HG02571 (cell line): ENCODE measurements around the gene CHCHD6.
"Not testable (repeated sequence)": the region's sequence is repeated elsewhere in the genome, so short reads cannot be mapped to it uniquely, and the experiment has no call there.

Experiments
- ATAC-seq: cut with Tn5 transposase; IDR thresholded peaks from one replicate; pipeline ENCODE4 v1.9.1; 2021; ENCODE audit warnings: mild to moderate bottlenecking, moderate library complexity; ENCODE audit not compliant: unreplicated experiment

The CHCHD6 gene

GRCh38 chr3:126765187-126766069, 61.4 kb downstream of the CHCHD6 start:
- no peak for ATAC-seq

GRCh38 chr3:126766653-126767052, 62.6 kb downstream of the CHCHD6 start:
- no peak for ATAC-seq

GRCh38 chr3:126768903-126769302, 64.9 kb downstream of the CHCHD6 start:
- ATAC-seq = no peak

- no peak for ATAC-seq
These were observed 66.1 kb downstream of the CHCHD6 start for GRCh38 chr3:126770096-126770495.

DNA sequence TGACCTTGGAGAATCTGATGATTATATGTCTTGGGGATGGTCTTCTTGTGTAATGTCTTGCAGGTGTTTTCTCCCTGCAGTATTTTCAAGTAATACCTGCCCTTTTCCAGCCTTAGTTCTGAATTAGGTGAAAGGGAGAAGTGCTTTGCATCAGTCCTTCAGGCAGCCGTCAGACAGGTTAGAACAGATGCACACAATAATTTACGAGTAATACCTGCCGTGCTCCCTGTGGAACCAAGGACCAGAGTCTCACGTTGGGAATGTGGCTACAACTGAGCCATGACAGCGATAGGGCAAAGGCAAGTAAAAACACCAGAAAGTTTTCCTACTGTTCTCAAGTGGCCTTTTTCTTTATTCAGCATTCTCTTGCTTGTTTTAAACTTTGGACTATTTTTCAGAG, 69.1 kb downstream of the CHCHD6 start:
- no peak for ATAC-seq

- no peak for ATAC-seq
These were observed 69.7 kb downstream of the CHCHD6 start for GRCh38 chr3:126773783-126774182.

GRCh38 chr3:126777366-126777765, 73.3 kb downstream of the CHCHD6 start:
- no peak for ATAC-seq

DNA sequence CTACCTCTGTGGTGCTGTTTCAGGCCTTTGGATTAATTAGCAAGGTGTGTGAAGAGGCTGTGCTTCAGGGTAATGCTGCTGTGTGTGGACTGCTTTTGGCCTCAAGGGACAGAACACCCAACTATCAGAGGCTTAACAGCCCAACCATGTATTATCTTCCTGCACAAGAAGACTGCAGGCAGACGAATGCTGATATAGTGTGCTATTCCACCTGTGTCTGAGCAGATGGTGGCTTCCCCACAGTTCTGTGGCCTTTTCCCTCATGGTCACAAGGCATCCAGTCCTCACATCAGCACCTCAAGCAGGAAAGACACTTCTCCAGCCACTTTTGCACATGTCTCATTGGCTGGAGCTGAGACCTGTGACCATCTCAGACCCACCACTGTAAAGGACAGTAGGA, 76.6 kb downstream of the CHCHD6 start:
- ATAC-seq = no peak

- ATAC-seq = no peak
These were observed 77.4 kb downstream of the CHCHD6 start for GRCh38 chr3:126781406-126781805.

- ATAC-seq = no peak
These were observed 78.0 kb downstream of the CHCHD6 start for GRCh38 chr3:126781889-126782491.

DNA sequence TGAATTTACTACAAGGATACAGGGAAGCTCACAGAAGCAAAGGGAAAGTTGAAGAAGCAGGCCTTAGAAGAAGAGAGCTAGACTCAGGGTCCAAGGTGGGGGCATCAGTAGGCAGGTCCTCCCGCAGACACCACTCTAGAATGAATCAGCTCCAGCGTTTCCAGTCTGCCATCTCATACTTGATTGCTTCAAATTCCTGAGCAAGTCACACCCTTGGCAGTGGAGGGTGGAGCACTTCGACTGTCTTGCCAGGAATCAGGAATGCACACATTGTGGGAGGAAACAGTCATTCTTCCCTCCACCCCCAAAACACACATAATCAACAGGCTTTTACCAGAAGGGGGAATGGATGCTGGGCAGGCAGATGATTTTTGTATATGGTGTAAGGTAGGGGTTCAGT, 78.5 kb downstream of the CHCHD6 start:
- ATAC-seq = no peak

DNA sequence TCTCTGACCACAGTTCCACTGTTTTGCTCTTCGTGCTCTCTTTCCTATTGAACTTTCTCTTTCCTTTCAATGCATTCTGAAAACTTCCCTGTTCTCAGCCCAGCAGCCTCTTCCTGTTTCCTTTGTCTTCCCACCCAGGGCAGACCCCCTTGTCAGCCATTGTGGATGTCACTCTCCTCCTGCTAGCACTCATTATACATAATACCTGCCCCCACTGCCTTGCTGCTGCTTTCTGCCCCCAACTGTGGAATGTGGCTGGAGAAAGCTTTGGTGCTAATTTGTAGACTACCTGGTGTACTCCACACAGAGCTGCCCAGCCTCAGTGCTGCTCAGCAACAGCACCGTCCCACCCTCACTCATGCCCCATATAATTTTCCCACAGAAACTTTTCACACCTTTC, 80.2 kb downstream of the CHCHD6 start:
- ATAC-seq = no peak

DNA sequence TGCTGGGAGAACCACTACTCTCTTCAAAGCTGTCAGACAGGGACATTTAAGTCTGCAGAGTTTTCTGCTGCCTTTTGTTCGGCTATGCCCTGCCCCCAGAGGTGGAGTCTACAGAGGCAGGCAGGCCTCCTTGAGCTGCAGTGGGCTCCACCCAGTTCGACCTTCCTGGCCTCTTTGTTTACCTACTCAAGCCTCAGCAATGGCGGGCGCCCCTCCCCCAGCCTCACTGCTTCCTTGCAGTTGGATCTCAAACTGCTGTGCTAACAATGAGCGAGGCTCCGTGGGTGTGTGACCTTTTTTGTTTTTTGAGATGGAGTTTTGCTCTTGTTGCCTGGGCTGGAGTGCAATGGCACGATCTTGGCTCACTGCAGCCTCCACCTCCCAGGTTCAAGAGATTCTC, 87.3 kb downstream of the CHCHD6 start:
- not testable (repeated sequence) for ATAC-seq

DNA sequence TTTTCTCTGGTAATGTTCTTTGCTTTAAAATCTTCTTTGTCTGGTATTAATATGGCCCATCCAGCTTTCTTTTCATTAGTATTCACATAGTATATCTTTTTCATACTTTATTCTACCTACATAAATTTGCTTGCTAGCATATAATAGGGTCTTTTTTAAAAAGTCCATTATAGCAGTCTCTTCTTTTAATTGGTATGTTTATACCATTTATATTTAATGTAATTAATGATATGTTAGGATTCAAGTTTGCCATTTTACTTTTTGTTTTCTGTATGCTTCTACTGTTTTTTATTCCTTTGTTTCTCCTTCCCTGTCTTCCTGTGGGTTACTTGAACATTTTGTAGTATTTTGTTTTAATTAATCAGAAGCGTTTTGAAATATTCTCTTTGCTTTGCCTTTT, 89.0 kb downstream of the CHCHD6 start:
- no peak for ATAC-seq

DNA sequence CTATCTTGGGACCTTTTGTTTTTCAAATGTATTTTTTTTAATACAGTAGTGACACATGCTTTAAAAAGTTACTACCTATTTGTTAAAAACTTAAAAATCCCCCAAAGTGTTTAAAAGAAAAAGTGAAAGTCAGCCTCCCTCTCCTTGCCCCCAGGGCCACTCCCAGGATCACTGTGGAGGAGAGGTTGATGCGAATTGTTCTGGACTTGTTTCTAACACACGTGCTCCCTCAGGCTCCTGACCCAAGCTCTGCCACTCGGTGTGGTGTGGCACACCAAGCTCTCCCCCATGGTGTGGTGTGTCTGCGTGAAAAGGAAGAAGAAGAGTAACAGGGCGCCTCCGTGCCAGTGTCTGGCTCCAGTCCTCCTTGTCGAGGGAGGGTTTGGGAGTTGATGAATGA, 93.5 kb downstream of the CHCHD6 start:
- no peak for ATAC-seq

DNA sequence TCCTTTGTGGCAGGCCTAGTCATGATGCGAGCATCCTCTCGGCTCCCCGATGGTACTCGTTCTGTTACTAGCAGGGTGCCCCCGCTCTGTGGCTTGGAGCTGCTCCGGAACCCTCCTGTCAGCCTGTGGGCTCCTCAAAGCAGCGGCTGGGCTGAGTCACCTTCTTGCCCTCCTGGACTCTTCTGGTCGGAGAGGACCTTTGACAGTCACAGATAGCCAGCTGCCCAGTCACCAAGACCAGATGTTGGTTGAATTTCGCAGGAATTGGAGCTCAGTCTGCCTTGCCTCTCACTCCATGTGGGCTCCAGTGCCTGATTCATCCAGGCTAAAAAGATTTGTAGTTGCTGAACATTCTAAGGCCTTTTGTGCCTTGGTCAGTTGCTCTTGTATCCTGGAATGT, 94.5 kb downstream of the CHCHD6 start:
- ATAC-seq = no peak

GRCh38 chr3:126799099-126799498, 95.1 kb downstream of the CHCHD6 start:
- no peak for ATAC-seq

DNA sequence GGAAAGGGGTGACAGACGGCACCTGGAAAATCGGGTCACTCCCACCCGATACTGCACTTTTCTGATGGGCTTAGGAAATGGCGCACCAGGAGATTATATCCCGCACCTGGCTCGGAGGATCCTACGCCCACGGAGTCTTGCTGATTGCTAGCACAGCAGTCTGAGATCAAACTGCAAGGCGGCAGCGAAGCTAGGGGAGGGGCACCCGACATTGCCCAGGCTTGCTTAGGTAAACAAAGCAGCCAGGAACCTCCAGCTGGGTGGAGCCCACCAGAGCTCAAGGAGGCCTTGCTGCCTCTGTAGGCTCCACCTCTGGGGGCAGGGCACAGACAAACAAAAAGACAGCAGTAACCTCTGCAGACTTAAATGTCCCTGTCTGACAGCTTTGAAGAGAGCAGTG, 97.3 kb downstream of the CHCHD6 start:
- ATAC-seq = not testable (repeated sequence)

DNA sequence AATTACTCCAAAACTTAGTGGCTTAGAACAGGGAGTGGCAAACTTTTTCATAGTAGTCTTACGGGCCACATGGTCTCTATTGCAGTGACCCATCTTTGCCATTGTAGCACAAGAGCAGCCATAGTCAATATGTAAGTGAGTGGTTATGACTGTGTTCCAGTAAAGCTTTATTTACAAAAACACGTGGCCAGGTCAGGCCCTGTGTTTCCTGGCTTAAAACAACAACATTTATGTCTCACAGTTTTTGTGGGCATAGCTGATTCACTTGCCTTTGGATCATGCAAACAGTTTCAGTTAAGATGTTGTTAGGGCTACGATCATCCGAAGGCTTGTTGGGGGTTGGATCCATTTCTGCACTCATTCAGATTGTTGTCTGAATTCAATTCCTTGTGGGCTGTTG, 103.8 kb downstream of the CHCHD6 start:
- ATAC-seq = no peak

- no peak for ATAC-seq
These were observed 107.5 kb downstream of the CHCHD6 start for GRCh38 chr3:126811530-126811929.

GRCh38 chr3:126816298-126816697, 112.3 kb downstream of the CHCHD6 start:
- no peak for ATAC-seq

DNA sequence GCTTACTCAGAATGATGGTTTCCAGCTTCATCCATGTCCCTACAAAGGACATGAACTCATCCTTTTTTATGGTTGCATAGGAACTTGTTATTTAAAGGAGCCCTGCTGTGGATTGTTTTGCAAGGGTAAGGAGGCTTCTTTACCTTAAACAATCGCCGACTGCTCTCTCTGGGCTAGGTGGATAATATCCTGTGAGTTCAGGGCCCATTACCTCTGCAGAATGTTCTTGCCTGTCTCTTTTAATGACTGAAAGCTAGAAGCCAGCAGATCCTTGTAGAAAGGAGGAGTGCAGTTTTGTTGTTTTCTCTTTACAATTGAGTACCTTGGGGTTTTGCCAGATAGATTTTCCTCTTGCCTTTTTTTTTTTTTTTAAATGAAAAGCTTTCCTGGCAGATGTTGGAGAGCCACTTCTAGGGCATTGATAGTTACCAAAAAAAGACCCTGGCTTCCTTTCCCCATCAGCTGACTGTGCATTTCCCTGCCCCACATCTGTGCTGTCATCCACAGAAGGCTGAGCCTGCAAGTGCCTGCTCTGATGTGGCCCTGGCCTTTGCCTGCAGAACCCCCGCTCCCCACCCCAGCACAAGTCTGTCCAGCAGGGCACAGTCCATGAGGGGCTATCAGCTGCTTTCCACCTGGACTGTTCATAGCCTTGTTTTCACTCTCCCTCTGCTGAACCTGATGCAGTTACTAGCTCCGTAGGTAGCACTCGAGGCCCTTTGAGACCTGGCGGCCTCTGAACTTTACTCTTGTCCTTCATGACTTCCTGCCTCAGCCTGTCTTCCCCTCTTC, 113.1 kb downstream of the CHCHD6 start:
- ATAC-seq = no peak
